Activated CD4-positive, alpha-beta T cell treated with anti-CD3 and anti-CD28 coated beads for 1 hour (primary cell): ENCODE measurements around the gene PCDHGC4.
A peak's percentile ranks its signal among the peaks of the same experiment; 100 is the strongest.

Experiments
- DNase-seq: peaks from one replicate; pipeline ENCODE4 v3.0.0-alpha.2; 2020

PCDHGC4 gene

GRCh38 chr5:141512911-141513626 is 28.2 kb downstream of the PCDHGC4 start:
- DNase-seq: peak; percentile 15

- peak; percentile 42 for DNase-seq
Observed at GRCh38 chr5:141513627-141514329, 28.9 kb downstream of the PCDHGC4 start.

GRCh38 chr5:141514330-141515133 is 29.7 kb downstream of the PCDHGC4 start:
- no peak for DNase-seq

- no peak for DNase-seq
Observed at GRCh38 chr5:141515141-141515540, 30.3 kb downstream of the PCDHGC4 start.

- no peak for DNase-seq
Observed at GRCh38 chr5:141515946-141516671, 31.3 kb downstream of the PCDHGC4 start.

GRCh38 chr5:141516672-141517025 is 31.8 kb downstream of the PCDHGC4 start:
- no peak for DNase-seq

GRCh38 chr5:141517312-141517711 is 32.5 kb downstream of the PCDHGC4 start:
- no peak for DNase-seq

- no peak for DNase-seq
Observed at GRCh38 chr5:141517880-141518617, 33.2 kb downstream of the PCDHGC4 start.

- DNase-seq: no peak
Observed at GRCh38 chr5:141518618-141519015, 33.8 kb downstream of the PCDHGC4 start.

GRCh38 chr5:141519605-141520565 is 35.1 kb downstream of the PCDHGC4 start:
- no peak for DNase-seq

GRCh38 chr5:141521244-141521781 is 36.5 kb downstream of the PCDHGC4 start:
- DNase-seq: no peak

- no peak for DNase-seq
Observed at GRCh38 chr5:141522301-141522700, 37.5 kb downstream of the PCDHGC4 start.

GRCh38 chr5:141523991-141524390 is 39.2 kb downstream of the PCDHGC4 start:
- no peak for DNase-seq

GRCh38 chr5:141524604-141525597 is 40.1 kb downstream of the PCDHGC4 start:
- DNase-seq: peak; percentile 42

GRCh38 chr5:141525653-141526052 is 40.8 kb downstream of the PCDHGC4 start:
- DNase-seq: no peak

- no peak for DNase-seq
Observed at GRCh38 chr5:141527426-141527825, 42.6 kb downstream of the PCDHGC4 start.

- no peak for DNase-seq
Observed at GRCh38 chr5:141528291-141528984, 43.6 kb downstream of the PCDHGC4 start.

GRCh38 chr5:141529002-141529401 is 44.2 kb downstream of the PCDHGC4 start:
- no peak for DNase-seq

GRCh38 chr5:141529873-141530272 is 45.0 kb downstream of the PCDHGC4 start:
- no peak for DNase-seq
